Stimulated activated CD4-positive, alpha-beta T cell treated with anti-CD3 and anti-CD28 coated beads, Interleukin-4, amount 100 ng/mL, for 4 hours (primary cell): ENCODE data around the gene HSH2D.

Experiments
- DNase-seq, 2 experiments: peaks; one replicate each; pipeline ENCODE4 v3.0.0-alpha.2; 2020

Gene HSH2D

GRCh38 chr19:16121141-16121540 is 22.3 kb upstream of the HSH2D start:
- DNase-seq: no peak

- DNase-seq: no peak
Measured at GRCh38 chr19:16121967-16122366, 21.5 kb upstream of the HSH2D start.

- DNase-seq: no peak
Measured at GRCh38 chr19:16124953-16125352, 18.5 kb upstream of the HSH2D start.

GRCh38 chr19:16125737-16126495 is 17.6 kb upstream of the HSH2D start:
- DNase-seq: no peak

GRCh38 chr19:16127080-16127479 is 16.4 kb upstream of the HSH2D start:
- no peak for DNase-seq

- no peak for DNase-seq
Measured at GRCh38 chr19:16127776-16128371, 15.6 kb upstream of the HSH2D start.

- no peak for DNase-seq
Measured at GRCh38 chr19:16131648-16132047, 11.8 kb upstream of the HSH2D start.

- DNase-seq: no peak
Measured at GRCh38 chr19:16133818-16134217, 9.7 kb upstream of the HSH2D start.

- no peak for DNase-seq
Measured at GRCh38 chr19:16134510-16134909, 9.0 kb upstream of the HSH2D start.

- DNase-seq: no peak
Measured at GRCh38 chr19:16135430-16136127, 7.9 kb upstream of the HSH2D start.

- no peak for DNase-seq
Measured at GRCh38 chr19:16136185-16136999, 7.1 kb upstream of the HSH2D start.

- DNase-seq: no peak
Measured at GRCh38 chr19:16139752-16140151, 3.7 kb upstream of the HSH2D start.

- no peak for DNase-seq
Measured at GRCh38 chr19:16141043-16141442, 2.4 kb upstream of the HSH2D start.

GRCh38 chr19:16142032-16142580 is 1.4 kb upstream of the HSH2D start:
- no peak for DNase-seq

- DNase-seq: no peak
Measured at GRCh38 chr19:16144216-16144581, 714 bp downstream of the HSH2D start.

GRCh38 chr19:16146112-16146511 is 2.6 kb downstream of the HSH2D start:
- DNase-seq: no peak

- no peak for DNase-seq
Measured at GRCh38 chr19:16148443-16149229, 5.2 kb downstream of the HSH2D start.

- no peak for DNase-seq
Measured at GRCh38 chr19:16153582-16154336, 10.3 kb downstream of the HSH2D start.

- no peak for DNase-seq
Measured at GRCh38 chr19:16154557-16154956, 11.1 kb downstream of the HSH2D start.

GRCh38 chr19:16155128-16155527 is 11.6 kb downstream of the HSH2D start:
- DNase-seq: no peak

- no peak for DNase-seq
Measured at GRCh38 chr19:16156904-16157303, 13.4 kb downstream of the HSH2D start.
